Retinal pigment epithelial cell (primary cell): Measurements from ENCODE around the gene RFC5.

Source experiments
- DNase-seq: peaks from one replicate; pipeline ENCODE4 v3.0.0-alpha.2; 2010; ENCODE audit warnings: low read depth
- H3K4me3 ChIP-seq: 2 replicates; pipeline ENCODE4 v1.5.1; 2011; ENCODE audit warnings: mild to moderate bottlenecking, low read length, control low read depth, moderate library complexity
- TF ChIP-seq, protein P1 (sequence below): conservative IDR thresholded peaks from 2 replicates; pipeline ENCODE4 v1.5.1; 2011; ENCODE audit warnings: low read depth, low read length, control low read depth, inconsistent platforms

RFC5 gene

DNA sequence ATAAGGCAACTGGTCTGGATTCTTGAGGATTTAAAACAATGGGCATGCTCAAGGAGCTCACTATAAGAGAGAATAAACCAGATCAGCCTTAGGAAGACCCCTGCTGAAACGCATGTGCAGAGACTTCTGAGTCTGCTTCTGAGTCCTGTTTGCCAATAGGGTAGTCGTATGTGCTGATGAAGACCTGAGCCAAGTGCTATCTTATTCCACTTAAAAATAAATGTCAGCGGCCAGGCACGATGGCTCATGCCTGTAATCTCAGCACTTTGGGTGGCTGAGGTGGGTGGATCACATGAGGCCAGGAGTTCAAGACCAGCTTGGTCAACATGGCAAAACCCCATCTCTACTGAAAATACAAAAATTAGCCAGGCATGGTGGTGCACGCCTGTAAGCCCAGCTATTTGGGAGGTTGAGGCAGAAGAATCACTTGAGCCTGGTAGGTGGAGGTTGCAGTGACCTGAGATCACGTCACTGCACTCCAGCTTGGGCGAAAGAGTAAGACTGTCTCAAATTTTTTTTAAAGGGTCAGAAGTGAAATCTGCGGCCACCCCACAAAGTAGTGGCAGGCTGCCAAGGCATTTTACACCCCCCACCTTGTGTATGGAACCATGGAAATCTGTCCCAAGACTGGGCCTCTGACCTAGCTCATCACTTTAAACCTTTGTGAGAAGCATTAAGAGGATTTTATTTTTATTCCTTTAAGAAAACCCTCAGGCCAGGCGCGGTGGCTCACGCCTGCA is 20.3 kb downstream of the RFC5 start:
- H3K4me3 ChIP-seq, result no peak overlapping the region
- DNase-seq, result no peak
- TF ChIP-seq, protein P1, sequence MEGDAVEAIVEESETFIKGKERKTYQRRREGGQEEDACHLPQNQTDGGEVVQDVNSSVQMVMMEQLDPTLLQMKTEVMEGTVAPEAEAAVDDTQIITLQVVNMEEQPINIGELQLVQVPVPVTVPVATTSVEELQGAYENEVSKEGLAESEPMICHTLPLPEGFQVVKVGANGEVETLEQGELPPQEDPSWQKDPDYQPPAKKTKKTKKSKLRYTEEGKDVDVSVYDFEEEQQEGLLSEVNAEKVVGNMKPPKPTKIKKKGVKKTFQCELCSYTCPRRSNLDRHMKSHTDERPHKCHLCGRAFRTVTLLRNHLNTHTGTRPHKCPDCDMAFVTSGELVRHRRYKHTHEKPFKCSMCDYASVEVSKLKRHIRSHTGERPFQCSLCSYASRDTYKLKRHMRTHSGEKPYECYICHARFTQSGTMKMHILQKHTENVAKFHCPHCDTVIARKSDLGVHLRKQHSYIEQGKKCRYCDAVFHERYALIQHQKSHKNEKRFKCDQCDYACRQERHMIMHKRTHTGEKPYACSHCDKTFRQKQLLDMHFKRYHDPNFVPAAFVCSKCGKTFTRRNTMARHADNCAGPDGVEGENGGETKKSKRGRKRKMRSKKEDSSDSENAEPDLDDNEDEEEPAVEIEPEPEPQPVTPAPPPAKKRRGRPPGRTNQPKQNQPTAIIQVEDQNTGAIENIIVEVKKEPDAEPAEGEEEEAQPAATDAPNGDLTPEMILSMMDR, result no peak

DNA sequence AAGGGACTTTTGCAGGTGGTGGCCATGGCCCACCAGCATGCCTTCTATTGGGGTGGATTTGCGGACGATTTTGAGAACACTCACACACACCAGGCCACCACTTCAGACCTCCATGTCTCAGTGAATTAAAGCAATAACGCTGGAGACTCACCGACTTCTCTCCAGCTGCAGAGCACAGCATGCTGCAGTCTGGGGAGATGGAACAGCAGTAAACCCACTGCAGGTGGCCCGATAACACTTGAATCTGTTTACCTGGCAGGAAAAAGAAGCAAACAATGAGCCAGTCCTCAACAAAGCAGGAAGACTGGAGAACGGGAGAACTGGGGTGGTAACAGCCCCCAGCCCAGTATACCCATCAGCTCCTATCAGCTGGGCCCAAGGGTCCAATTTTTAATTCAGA is 21.6 kb downstream of the RFC5 start:
- H3K4me3 ChIP-seq, result no peak overlapping the region
- TF ChIP-seq, protein P1, result no peak
- DNase-seq, result no peak

DNA sequence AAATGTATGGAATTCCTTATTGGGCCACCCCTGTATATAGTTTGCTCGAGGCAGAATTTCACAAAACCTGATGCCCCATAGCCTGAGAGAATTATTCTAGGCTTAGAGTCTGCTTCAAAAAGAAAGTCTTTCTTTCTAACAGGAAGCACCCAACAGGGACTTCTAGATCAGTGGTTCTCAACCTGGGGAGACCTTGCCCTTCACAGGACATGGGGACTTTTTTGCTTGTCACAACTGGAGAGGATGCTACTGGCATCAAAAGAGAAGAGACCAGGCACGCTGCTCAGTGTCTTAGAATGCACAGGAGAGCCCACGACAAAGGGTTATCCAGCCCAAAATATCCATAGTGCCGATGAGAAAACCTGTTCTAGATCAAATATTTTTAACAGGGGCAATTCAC is 25.6 kb downstream of the RFC5 start:
- TF ChIP-seq, protein P1, result no peak
- DNase-seq, result no peak
- no peak overlapping the region for H3K4me3 ChIP-seq

DNA sequence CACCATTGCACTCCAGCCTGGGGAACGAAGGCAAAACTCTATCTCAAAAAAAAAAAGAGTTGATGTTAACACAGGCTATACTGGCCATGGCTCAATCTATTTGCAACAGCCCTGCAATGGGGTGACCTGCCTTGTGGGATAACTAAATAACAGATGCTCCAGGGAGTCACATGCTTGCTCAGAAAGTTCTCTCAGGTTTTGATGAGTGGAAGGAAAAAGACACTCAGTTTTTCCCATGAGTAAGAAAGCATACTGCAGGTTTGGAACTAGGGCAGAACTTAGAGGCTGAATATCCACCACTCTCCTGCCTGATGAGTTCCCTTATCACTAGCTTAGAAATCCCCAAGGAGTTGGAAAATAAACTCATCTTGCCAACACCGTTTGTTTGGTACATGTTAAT is 27.6 kb downstream of the RFC5 start:
- TF ChIP-seq, protein P1, result no peak
- no peak overlapping the region for H3K4me3 ChIP-seq
- DNase-seq, result no peak

DNA sequence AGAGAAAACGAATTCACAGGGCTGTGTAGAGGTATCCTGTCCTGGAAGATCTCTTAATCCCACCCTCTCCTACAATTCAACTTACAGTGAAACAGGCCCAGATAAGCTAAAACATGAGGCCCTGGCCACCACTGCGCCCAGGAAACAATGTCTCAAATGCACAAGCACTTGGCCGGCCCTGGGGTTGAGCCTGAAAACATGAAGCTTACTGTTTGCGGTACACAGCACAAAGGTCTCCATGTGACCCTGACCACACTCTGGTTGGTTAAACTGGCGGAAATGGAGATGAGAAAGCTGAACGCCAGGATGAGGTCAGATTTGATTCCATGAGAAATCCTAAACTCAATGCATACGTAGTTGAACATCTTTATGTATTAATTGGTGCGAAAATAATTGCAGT is 28.1 kb downstream of the RFC5 start:
- DNase-seq, result no peak
- H3K4me3 ChIP-seq, result no peak overlapping the region
- TF ChIP-seq, protein P1, result no peak

DNA sequence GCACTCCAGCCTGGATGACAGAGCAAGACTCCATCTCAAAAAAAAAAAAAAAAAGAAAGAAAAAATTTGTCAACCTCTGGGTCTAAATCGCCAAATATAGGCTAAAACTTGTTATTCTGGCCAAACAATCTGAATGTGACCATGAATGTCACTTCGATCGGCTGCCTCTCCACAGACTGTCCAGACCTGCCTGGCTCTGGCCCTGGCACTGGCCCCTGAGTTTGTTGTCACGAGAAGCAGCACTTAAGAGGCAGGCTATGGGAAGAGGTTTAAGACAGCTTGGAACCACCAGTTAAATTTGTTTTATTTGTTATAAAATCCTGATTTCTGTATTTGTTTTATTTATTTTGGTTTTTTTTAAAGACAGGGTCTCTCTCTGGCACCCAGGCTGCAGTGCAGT is 29.9 kb downstream of the RFC5 start:
- no peak overlapping the region for H3K4me3 ChIP-seq
- TF ChIP-seq, protein P1, result no peak
- no peak for DNase-seq
